ENCODE measurements around the gene RBPMS2. TPM values are rescaled to one million over a fixed set of nuclear protein-coding genes. Genes with fewer than 3 reads are reported as not detected.

Gene RBPMS2
- polyA plus RNA-seq, 1 donor (not counting 4 experiments of a cell fraction or from before 2014, with no cell fraction given): not detected

DNA sequence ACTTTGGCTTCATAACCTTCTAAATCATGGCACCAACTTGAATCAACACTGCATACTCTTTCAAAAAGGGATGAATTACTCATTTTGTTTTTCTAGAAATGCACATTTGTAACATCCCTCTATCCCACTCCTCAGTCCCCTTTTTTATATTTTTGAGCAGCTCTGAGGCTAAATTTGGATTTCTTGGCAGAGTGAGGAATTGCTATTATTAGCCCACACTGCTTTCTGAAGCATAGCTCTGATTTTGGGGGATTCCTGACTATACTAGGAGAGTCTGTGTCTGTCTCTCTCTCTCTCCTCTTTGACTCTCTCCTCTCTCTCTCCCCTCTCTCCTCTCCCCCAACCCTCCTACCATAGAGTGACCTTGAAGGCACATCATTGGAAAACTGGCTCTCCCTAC, 76.6 kb downstream of the RBPMS2 start:
- Histone ChIP-seq H3K36me3 (ENCODE audit: control insufficient read depth in 2 of 2, extremely low read depth in 1 of 2, insufficient read depth in 2 of 2, low read length in 2 of 2) (peaks cover 9% of the 10 kb centered on the region in 2 experiments), H3K9me3 (ENCODE audit: control insufficient read depth, low read depth, low read length) (no peaks in the 10 kb centered on the region), H3K4me3 (ENCODE audit: control insufficient read depth in 2 of 3, extremely low read depth in 1 of 3, insufficient read depth in 2 of 3, low read depth in 1 of 3, low read length in 3 of 3) (no peak overlapping the region), H3K9ac (ENCODE audit: control insufficient read depth, extremely low read depth, insufficient read depth, low read length) (no peak overlapping the region), H2AFZ (ENCODE audit: control insufficient read depth, low read length) (no peak overlapping the region), H3K79me2 (ENCODE audit: control insufficient read depth, insufficient read depth, low read length) (peaks cover 59% of the 10 kb centered on the region), H3K4me1 (ENCODE audit: control insufficient read depth, extremely low read depth, insufficient read depth, low read length) (peaks cover 52% of the 10 kb centered on the region), H3K27ac (ENCODE audit: control insufficient read depth, insufficient read depth, low read length) (peak overlapping the region; percentile 46), H3K27me3 (ENCODE audit: control insufficient read depth, extremely low read depth, insufficient read depth, low read length) (no peaks in the 10 kb centered on the region), H3K9me1 (ENCODE audit: control insufficient read depth, extremely low read depth, insufficient read depth, low read length) (peaks cover 14% of the 10 kb centered on the region), H3K4me2 (ENCODE audit: control insufficient read depth, extremely low read depth, insufficient read depth, low read depth, low read length) (no peak overlapping the region), H4K20me1 (ENCODE audit: control insufficient read depth, extremely low read depth, insufficient read depth, low read length) (peaks cover 9% of the 10 kb centered on the region)
- DNase-seq (ENCODE audit: low read depth, low spot score) (no peak), FAIRE-seq (no peak)
- dilution Hi-C loops (cut with MboI; ENCODE audit: extremely low pct_ligation_motif_present, low sequenced_read_pairs): no loop called here
- no peak for TF ChIP-seq EZH2 (IDR thresholded peaks at IDR 0.05; ENCODE audit: low read length)
- TF ChIP-seq, protein P1, sequence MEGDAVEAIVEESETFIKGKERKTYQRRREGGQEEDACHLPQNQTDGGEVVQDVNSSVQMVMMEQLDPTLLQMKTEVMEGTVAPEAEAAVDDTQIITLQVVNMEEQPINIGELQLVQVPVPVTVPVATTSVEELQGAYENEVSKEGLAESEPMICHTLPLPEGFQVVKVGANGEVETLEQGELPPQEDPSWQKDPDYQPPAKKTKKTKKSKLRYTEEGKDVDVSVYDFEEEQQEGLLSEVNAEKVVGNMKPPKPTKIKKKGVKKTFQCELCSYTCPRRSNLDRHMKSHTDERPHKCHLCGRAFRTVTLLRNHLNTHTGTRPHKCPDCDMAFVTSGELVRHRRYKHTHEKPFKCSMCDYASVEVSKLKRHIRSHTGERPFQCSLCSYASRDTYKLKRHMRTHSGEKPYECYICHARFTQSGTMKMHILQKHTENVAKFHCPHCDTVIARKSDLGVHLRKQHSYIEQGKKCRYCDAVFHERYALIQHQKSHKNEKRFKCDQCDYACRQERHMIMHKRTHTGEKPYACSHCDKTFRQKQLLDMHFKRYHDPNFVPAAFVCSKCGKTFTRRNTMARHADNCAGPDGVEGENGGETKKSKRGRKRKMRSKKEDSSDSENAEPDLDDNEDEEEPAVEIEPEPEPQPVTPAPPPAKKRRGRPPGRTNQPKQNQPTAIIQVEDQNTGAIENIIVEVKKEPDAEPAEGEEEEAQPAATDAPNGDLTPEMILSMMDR (optimal IDR thresholded peaks at IDR 0.05 in 1 of 3, IDR thresholded peaks at IDR 0.05 in 1 of 3, conservative IDR thresholded peaks at IDR 0.05 in 1 of 3; ENCODE audit: extremely low read depth in 1 of 3, insufficient read depth in 2 of 3, low read length in 3 of 3): no peak

DNA sequence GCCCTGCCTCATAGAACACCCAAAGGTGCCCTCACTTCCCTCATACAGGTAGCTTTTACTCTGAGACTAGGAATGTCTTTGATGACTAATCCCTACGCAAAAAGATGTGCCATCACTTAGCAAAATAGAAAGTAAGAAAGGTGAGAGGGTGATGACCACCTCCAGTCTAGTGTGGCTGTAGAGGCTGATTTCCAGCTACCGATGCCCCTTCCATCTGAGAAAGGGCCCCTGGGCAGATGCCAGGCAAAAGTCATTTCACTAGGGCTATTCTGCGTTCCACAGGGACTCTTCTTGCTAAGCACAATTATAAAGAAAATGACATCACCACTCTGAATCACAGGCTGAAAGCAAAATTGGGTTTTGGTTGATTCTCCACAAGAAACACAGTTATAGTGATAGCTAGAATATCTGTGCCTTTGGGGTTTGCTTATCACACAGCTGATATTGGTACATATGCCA, 77.4 kb downstream of the RBPMS2 start:
- no peak overlapping the region for H3K9ac ChIP-seq (ENCODE audit: control insufficient read depth, extremely low read depth, insufficient read depth, low read length)
- no peak for FAIRE-seq

More for the DNA sequence above, 77.4 kb downstream of the RBPMS2 start:
- no peaks in the 10 kb centered on the region for H3K9me3 ChIP-seq (ENCODE audit: control insufficient read depth, low read depth, low read length)
- H3K4me3 ChIP-seq (ENCODE audit: control insufficient read depth in 2 of 3, extremely low read depth in 1 of 3, insufficient read depth in 2 of 3, low read depth in 1 of 3, low read length in 3 of 3): no peak overlapping the region
- no peak for TF ChIP-seq EZH2 (IDR thresholded peaks at IDR 0.05; ENCODE audit: low read length)
- TF ChIP-seq, protein P1 (optimal IDR thresholded peaks at IDR 0.05 in 1 of 3, IDR thresholded peaks at IDR 0.05 in 1 of 3, conservative IDR thresholded peaks at IDR 0.05 in 1 of 3; ENCODE audit: extremely low read depth in 1 of 3, insufficient read depth in 2 of 3, low read length in 3 of 3): no peak
- peaks cover 9% of the 10 kb centered on the region for H4K20me1 ChIP-seq (ENCODE audit: control insufficient read depth, extremely low read depth, insufficient read depth, low read length)
- H3K4me1 ChIP-seq (ENCODE audit: control insufficient read depth, extremely low read depth, insufficient read depth, low read length): peaks cover 49% of the 10 kb centered on the region
- peak; percentile 25 for DNase-seq (ENCODE audit: low read depth, low spot score)
- peaks cover 59% of the 10 kb centered on the region for H3K79me2 ChIP-seq (ENCODE audit: control insufficient read depth, insufficient read depth, low read length)
- peak overlapping the region; percentile 23 for H3K4me2 ChIP-seq (ENCODE audit: control insufficient read depth, extremely low read depth, insufficient read depth, low read depth, low read length)
- H3K36me3 ChIP-seq (ENCODE audit: control insufficient read depth in 2 of 2, extremely low read depth in 1 of 2, insufficient read depth in 2 of 2, low read length in 2 of 2): peaks cover 9 to 10% of the 10 kb centered on the region in 2 experiments
- H3K27ac ChIP-seq (ENCODE audit: control insufficient read depth, insufficient read depth, low read length): peak overlapping the region; percentile 46
- no peak overlapping the region for H2AFZ ChIP-seq (ENCODE audit: control insufficient read depth, low read length)
- peaks cover 14% of the 10 kb centered on the region for H3K9me1 ChIP-seq (ENCODE audit: control insufficient read depth, extremely low read depth, insufficient read depth, low read length)
- H3K27me3 ChIP-seq (ENCODE audit: control insufficient read depth, extremely low read depth, insufficient read depth, low read length): no peaks in the 10 kb centered on the region
- dilution Hi-C loops (cut with MboI; ENCODE audit: extremely low pct_ligation_motif_present, low sequenced_read_pairs): no loop called here

All from keratinocyte (primary cell).